Stomach (tissue), 9 donors: ENCODE measurements around the gene ARHGAP26. TPM values are rescaled to one million over a fixed set of nuclear protein-coding genes. Genes with fewer than 3 reads are reported as not detected.

Source experiments
- DNase-seq, 2 donors: peaks; one replicate each; pipeline versions ENCODE4 v3.0.0 to v3.0.0-alpha.2; 2013 to 2019
- H3K27ac ChIP-seq, 5 donors: fragments of 200-600 bp in 4 of 5; sonication (generic) in 4 of 5; one replicate each; pipeline ENCODE4 v1.5.1; 2013 to 2019; ENCODE audit warnings: mild to moderate bottlenecking in 1 of 5, moderate library complexity in 1 of 5
- H3K27me3 ChIP-seq, 3 donors: fragments of 200-600 bp; sonication (generic); one replicate each; pipeline ENCODE4 v1.5.1; 2017 to 2019; ENCODE audit warnings: mixed run types in 1 of 3
- H3K36me3 ChIP-seq, 4 donors: fragments of 200-600 bp; sonication (generic); 1 replicate in 3 of 4; 2 replicates in 1 of 4; pipeline ENCODE4 v1.5.1; 2016 to 2019
- H3K4me1 ChIP-seq, 4 donors: fragments of 200-600 bp; sonication (generic); one replicate each; pipeline ENCODE4 v1.5.1; 2016 to 2019
- H3K4me3 ChIP-seq, 4 donors: fragments of 200-600 bp; sonication (generic) in 3 of 4; one replicate each; pipeline ENCODE4 v1.5.1; 2016 to 2019; ENCODE audit warnings: mild to moderate bottlenecking in 1 of 4
- H3K9me3 ChIP-seq, 4 donors: fragments of 200-600 bp; sonication (generic); one replicate each; pipeline ENCODE4 v1.5.1; 2016 to 2019
- CTCF ChIP-seq, 7 experiments: fragments of 450-650 bp in 4 of 7; fragments of 200-600 bp in 3 of 7; sonication (generic) in 3 of 7; IDR thresholded peaks; one replicate each; pipeline ENCODE4 v1.5.1; 2016 to 2019; ENCODE audit warnings: antibody characterized with exemption in 7 of 7, control low read depth in 2 of 7, mild to moderate bottlenecking in 1 of 7
- EP300 ChIP-seq: sonication (generic); formaldehyde crosslinking; IDR thresholded peaks from one replicate; pipeline ENCODE4 v1.6.1; 2017; ENCODE audit warnings: antibody characterized with exemption
- POLR2A ChIP-seq, 4 donors: fragments of 450-650 bp; IDR thresholded peaks; one replicate each; pipeline ENCODE4 v1.6.1; 2016; ENCODE audit warnings: antibody characterized with exemption in 4 of 4, control low read depth in 2 of 4, mild to moderate bottlenecking in 1 of 4, moderate library complexity in 1 of 4
- POLR2AphosphoS5 ChIP-seq, 3 donors: sonication (generic); formaldehyde crosslinking; IDR thresholded peaks; one replicate each; pipeline ENCODE4 v1.6.1; 2016; ENCODE audit warnings: antibody characterized with exemption in 3 of 3
- WGBS, 5 donors: extraction: QIAGEN DNeasy Blood & Tissue Kit in 3 of 5; methylation state at CpG; one replicate each; pipeline versions ENCODE4 v1.1.5 to v1.1.7; 2013 to 2018; 5-methylcytosine and 5-hydroxymethylcytosine counted together
- intact Hi-C: fragments of 100-400 bp; cut with DNase I; formaldehyde crosslinking; loops from one replicate; pipeline ENCODE4 v1.15.1; 2023; ENCODE audit warnings: low total_unique reads
- polyA plus RNA-seq, 3 donors: library from polyadenylated mRNA; stranded (reverse); fragments of 200-250 nt; gene quantifications; one replicate each; pipeline ENCODE4 v1.2.3, GENCODE V29; 2013
- total RNA-seq, 5 donors: library from RNA; depleted of rRNA; stranded (reverse); fragments of >200 nt; gene quantifications; one replicate each; pipeline versions ENCODE4 v1.1.0 to v1.2.3, GENCODE V29; 2014 to 2016
- donor health status: healthy with polysubstance abuse.
- donor health status: Bipolar disorder and iron deficiency.
- donor health status: healthy.

ARHGAP26 gene
- total and polyA plus RNA-seq, 8 donors: 4.0 to 115 (median 34.1) TPM

- DNase-seq: no peak
- Histone ChIP-seq H3K27ac (peak overlapping the region in 1 of 5 donors; percentile 50), H3K4me3 (no peak overlapping the region), H3K9me3 (no peaks in the 10 kb centered on the region), H3K4me1 (peaks cover 9 to 31% (median 9%) of the 10 kb centered on the region in 4 donors), H3K27me3 (no peaks in the 10 kb centered on the region), H3K36me3 (no peaks in the 10 kb centered on the region)
- TF ChIP-seq CTCF (IDR thresholded peaks at IDR 0.05): no peak
- no peak for TF ChIP-seq EP300
- no peak for TF ChIP-seq POLR2AphosphoS5 (IDR thresholded peaks at IDR 0.05)
- no peak for TF ChIP-seq POLR2A (IDR thresholded peaks at IDR 0.05)
- 88 to 99% (median 98%) methylated on average over 3 of the region's 3 CpGs for WGBS, 5 donors
- intact Hi-C loops: no loop called here
Measured at GRCh38 chr5:142976861-142977260, 206.7 kb downstream of the ARHGAP26 start.

GRCh38 chr5:142977363-142978051 lies 207.3 kb downstream of the ARHGAP26 start:
- Histone ChIP-seq H3K36me3 (no peaks in the 10 kb centered on the region), H3K4me1 (peaks cover 15 to 34% (median 16%) of the 10 kb centered on the region in 4 donors), H3K9me3 (no peaks in the 10 kb centered on the region), H3K4me3 (no peak overlapping the region), H3K27ac (peak overlapping the region in 2 of 5 donors; percentile 27 to 50), H3K27me3 (no peaks in the 10 kb centered on the region)
- 75 to 86% (median 80%) methylated on average over 8 of the region's 8 CpGs for whole genome bisulfite sequencing, 5 donors
- DNase-seq: no peak
- TF ChIP-seq POLR2AphosphoS5 (IDR thresholded peaks at IDR 0.05) (peak in 1 of 3 donors; percentile 27), CTCF (IDR thresholded peaks at IDR 0.05) (no peak), POLR2A (IDR thresholded peaks at IDR 0.05) (no peak), EP300 (no peak)
- intact Hi-C loops: no loop called here

GRCh38 chr5:142978252-142978651 lies 208.1 kb downstream of the ARHGAP26 start:
- Histone ChIP-seq H3K9me3 (no peaks in the 10 kb centered on the region), H3K27ac (peak overlapping the region in 1 of 5 donors; percentile 27), H3K27me3 (no peaks in the 10 kb centered on the region), H3K4me3 (no peak overlapping the region), H3K4me1 (peaks cover 23 to 41% (median 23%) of the 10 kb centered on the region in 4 donors), H3K36me3 (no peaks in the 10 kb centered on the region)
- DNase-seq: no peak
- 96 to 100% (median 96%) methylated on average over 2 of the region's 2 CpGs for WGBS, 5 donors
- intact Hi-C loops: no loop called here
- TF ChIP-seq POLR2AphosphoS5 (IDR thresholded peaks at IDR 0.05) (no peak), POLR2A (IDR thresholded peaks at IDR 0.05) (no peak), CTCF (IDR thresholded peaks at IDR 0.05) (no peak), EP300 (no peak)

GRCh38 chr5:142978726-142979125 lies 208.5 kb downstream of the ARHGAP26 start:
- DNase-seq: no peak
- Histone ChIP-seq H3K27me3 (no peaks in the 10 kb centered on the region), H3K4me1 (peaks cover 23 to 43% (median 24%) of the 10 kb centered on the region in 4 donors), H3K9me3 (no peaks in the 10 kb centered on the region), H3K36me3 (no peaks in the 10 kb centered on the region), H3K4me3 (no peak overlapping the region), H3K27ac (no peak overlapping the region)
- intact Hi-C loops: no loop called here
- WGBS, 5 donors: 86 to 92% (median 89%) methylated on average over 1 of the region's 1 CpG
- no peak for TF ChIP-seq EP300
- TF ChIP-seq POLR2A (IDR thresholded peaks at IDR 0.05): no peak
- no peak for TF ChIP-seq CTCF (IDR thresholded peaks at IDR 0.05)
- no peak for TF ChIP-seq POLR2AphosphoS5 (IDR thresholded peaks at IDR 0.05)
